Measurements from ENCODE around the gene VTN.

VTN gene

DNA sequence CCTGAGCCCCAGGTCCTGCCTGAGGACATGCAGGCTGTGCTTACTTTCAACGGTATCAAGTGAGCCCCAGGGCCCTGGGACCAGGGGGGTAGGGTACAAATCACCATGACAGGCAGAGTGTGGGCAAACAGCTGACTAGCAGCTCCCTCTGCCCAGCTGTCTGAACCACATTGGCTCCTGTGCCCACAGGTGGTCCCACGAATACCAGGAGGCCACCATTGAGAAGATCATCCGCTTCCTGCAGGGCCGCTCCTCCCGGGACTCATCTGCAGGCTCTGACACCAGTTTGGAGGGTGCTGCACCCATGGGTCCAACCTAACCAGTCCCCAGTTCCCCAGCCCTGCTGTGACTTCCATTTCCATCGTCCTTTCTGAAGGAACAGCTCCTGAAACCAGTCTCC, 25.9 kb upstream of the VTN start:
- TF ChIP-seq, protein P1, sequence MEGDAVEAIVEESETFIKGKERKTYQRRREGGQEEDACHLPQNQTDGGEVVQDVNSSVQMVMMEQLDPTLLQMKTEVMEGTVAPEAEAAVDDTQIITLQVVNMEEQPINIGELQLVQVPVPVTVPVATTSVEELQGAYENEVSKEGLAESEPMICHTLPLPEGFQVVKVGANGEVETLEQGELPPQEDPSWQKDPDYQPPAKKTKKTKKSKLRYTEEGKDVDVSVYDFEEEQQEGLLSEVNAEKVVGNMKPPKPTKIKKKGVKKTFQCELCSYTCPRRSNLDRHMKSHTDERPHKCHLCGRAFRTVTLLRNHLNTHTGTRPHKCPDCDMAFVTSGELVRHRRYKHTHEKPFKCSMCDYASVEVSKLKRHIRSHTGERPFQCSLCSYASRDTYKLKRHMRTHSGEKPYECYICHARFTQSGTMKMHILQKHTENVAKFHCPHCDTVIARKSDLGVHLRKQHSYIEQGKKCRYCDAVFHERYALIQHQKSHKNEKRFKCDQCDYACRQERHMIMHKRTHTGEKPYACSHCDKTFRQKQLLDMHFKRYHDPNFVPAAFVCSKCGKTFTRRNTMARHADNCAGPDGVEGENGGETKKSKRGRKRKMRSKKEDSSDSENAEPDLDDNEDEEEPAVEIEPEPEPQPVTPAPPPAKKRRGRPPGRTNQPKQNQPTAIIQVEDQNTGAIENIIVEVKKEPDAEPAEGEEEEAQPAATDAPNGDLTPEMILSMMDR (IDR thresholded peaks at IDR 0.05; ENCODE audit: low read depth, low read length), result no peak
- no peak overlapping the region for H3K4me3 ChIP-seq (ENCODE audit: low read depth, low read length)

DNA sequence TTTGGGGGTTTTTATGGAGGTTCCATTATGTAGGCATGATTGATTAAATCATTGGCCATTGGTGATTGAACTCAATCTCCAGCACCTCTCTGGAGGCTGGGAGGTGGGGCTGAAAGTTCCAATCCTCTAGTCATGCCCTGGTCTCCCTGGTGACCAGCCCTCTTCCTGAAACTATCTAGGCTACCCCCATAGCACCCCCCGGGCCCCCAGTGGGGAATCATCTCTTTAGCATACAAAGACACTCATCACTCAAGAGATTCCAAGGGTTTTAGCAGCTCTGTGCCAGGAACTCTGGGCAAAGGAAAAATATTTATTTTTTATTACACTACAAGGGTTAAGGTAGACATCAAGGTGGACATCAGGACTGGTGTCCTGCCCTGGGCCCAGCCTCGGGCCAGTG, 25.3 kb upstream of the VTN start:
- no peak overlapping the region for H3K4me3 ChIP-seq (ENCODE audit: low read depth, low read length)
- TF ChIP-seq, protein P1 (IDR thresholded peaks at IDR 0.05; ENCODE audit: low read depth, low read length), result no peak

DNA sequence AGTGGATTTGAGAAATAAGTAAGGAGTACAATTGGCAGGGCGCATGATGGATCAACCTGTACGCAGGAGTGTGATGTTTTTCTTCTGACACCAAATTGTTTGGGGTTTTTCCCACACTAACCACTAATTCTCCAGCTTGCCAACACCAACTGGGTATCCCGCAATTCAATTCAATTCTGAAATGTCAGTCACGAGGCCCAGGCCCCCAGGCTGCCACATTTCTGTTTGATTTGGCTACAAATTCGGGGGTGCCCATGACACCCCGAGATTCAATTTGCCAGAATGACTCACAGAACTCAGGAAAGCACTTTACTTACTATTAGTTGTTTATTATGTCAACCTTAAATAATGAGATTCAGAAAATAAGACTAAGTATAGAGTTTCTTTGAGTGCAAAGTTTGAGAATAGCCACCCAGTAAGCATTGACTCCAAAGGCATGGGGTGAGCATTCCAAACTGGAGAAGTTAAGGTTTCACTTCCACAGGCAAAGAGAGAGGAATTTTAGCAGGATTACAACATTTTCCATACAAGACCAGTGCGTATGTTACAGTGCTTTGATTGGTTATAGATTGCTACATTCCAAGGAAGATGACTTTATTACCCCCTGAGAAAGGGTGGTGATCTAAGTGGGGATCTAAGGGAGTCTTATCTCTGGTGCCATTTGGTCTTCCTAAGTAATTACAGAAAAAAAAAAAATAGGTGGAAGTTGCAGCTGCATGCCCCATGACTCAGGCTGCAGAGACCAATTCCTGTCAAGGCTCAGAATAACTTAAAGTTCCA, 24.4 kb upstream of the VTN start:
- no peak overlapping the region for H3K4me3 ChIP-seq (ENCODE audit: low read depth, low read length)
- TF ChIP-seq, protein P1 (IDR thresholded peaks at IDR 0.05; ENCODE audit: low read depth, low read length), result no peak

DNA sequence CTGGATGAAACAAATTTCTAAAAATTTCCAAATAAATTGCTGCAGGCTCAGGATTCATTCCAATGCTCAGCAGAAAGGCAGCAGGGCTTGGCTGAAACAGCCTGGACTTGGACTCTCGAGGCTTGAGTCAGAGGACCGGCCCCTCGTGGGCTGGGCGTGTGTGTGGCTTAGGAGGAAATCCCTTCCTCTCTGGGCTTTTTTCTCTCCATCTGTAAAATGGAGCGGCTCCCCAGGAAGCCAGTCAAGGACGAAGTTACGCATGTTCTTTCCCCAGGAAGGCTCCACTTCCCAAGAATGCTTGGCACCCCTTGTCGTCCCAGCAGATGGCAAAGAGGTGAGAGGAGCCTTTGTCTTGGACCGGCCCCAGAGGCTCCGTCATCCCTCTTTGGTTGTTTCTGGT, 22.4 kb upstream of the VTN start:
- no peak overlapping the region for H3K4me3 ChIP-seq (ENCODE audit: low read depth, low read length)
- TF ChIP-seq, protein P1 (IDR thresholded peaks at IDR 0.05; ENCODE audit: low read depth, low read length), result no peak

DNA sequence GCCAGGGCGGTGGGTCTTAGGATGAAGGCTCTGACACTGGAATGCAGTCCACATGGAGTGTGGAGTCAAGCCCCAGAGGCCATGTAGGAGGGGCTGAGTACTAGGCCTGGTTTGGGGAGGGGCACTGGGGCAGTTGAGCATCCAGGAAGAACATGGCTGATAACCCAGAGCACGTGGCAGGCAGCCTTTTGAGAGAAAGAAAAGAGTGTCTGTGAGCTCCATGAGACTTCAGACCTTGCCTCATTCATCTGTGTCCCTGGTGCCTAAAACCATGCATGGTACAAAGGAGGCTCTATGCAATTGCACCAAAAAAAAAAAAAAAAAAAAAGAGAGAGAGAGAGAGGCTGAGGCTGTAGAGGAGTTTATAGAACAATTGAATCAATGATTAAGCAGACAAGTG, 21.3 kb upstream of the VTN start:
- TF ChIP-seq, protein P1 (IDR thresholded peaks at IDR 0.05; ENCODE audit: low read depth, low read length), result no peak
- H3K4me3 ChIP-seq (ENCODE audit: low read depth, low read length), result no peak overlapping the region

DNA sequence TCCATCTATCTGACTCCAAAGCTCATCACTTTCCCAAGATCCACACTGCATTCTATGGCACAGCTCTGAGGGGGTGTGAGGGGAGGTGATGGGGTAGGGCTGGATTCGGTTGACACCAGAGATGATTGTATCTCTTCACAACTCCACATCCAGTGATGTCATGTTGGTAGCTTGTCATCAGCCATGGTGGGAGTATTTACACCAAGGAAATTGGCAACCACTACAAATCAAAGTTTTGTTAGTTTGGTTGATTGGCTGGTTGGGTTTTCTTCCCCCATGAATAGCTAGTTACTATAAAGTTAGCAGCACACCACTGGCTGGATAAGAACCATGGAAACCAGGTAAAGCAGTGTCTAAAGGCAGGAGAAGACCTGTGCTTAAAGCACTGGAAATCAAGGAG, 20.9 kb upstream of the VTN start:
- TF ChIP-seq, protein P1 (IDR thresholded peaks at IDR 0.05; ENCODE audit: low read depth, low read length), result no peak
- no peak overlapping the region for H3K4me3 ChIP-seq (ENCODE audit: low read depth, low read length)

DNA sequence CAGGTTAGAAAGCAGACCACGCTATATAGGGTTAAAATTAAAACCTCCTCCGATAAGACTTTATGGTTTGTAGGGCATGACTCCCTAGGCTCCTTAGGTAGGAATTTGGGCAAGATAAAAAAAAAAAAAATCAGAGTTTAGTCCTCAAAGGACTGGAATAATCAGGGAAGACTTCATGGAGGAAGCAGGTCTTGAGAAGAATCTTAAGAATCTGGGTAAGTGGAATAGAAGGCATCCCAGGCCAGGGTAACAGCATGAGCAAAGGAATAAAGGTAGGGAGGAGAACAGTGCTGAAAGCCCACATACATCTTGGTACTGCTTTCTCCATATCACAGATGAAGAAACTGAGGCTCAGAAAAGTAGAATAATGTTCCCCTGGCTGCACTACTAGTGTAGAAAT, 20.5 kb upstream of the VTN start:
- no peak overlapping the region for H3K4me3 ChIP-seq (ENCODE audit: low read depth, low read length)
- TF ChIP-seq, protein P1 (IDR thresholded peaks at IDR 0.05; ENCODE audit: low read depth, low read length), result no peak

Measured in WI38 (cell line).